K562 (cell line): ENCODE measurements around the gene RGS9BP. TPM values are rescaled to one million over a fixed set of nuclear protein-coding genes. Genes with fewer than 3 reads are reported as not detected.

ENCODE experiments used
- BRF2 ChIP-seq: IDR thresholded peaks from 3 replicates; pipeline ENCODE4 v1.6.1; 2011; ENCODE audit warnings: borderline replicate concordance, mild to moderate bottlenecking; ENCODE audit not compliant: insufficient read length, insufficient read depth
- DEAF1 ChIP-seq: fragments of 450-650 bp; formaldehyde crosslinking; IDR thresholded peaks from 2 replicates; pipeline ENCODE4 v1.4.0; 2020; ENCODE audit warnings: mild to moderate bottlenecking, moderate library complexity
- ERF ChIP-seq: fragments of 450-650 bp; formaldehyde crosslinking; IDR thresholded peaks from 2 replicates; pipeline ENCODE4 v1.4.0; 2020; ENCODE audit warnings: mild to moderate bottlenecking, mixed read lengths
- HIVEP1 ChIP-seq: fragments of 250-450 bp; sonication (Bioruptor Pico); IDR thresholded peaks from 2 replicates; pipeline ENCODE4 v1.4.0; 2020; ENCODE audit warnings: mild to moderate bottlenecking
- ILK ChIP-seq: fragments of 450-650 bp; IDR thresholded peaks from 2 replicates; pipeline ENCODE4 v1.6.1; 2016; ENCODE audit warnings: missing genetic modification characterization, low read depth, mild to moderate bottlenecking, missing compliant biosample characterization, moderate library complexity, borderline replicate concordance
- MAFF ChIP-seq: IDR thresholded peaks from 2 replicates; pipeline ENCODE4 v1.6.1; 2012; ENCODE audit warnings: low read length, improper control_type of control experiment
- MCM3 ChIP-seq: fragments of 450-650 bp; IDR thresholded peaks from 2 replicates; pipeline ENCODE4 v1.6.1; 2016
- MCM7 ChIP-seq, 2 experiments: fragments of 450-650 bp; IDR thresholded peaks; 2 replicates each; pipeline ENCODE4 v1.6.1; 2016 to 2018
- NFIC ChIP-seq: fragments of 450-650 bp; IDR thresholded peaks from 2 replicates; pipeline ENCODE4 v1.6.1; 2017; ENCODE audit warnings: mild to moderate bottlenecking, inconsistent platforms
- NFRKB ChIP-seq: fragments of 450-650 bp; IDR thresholded peaks from 2 replicates; pipeline ENCODE4 v1.6.1; 2016; ENCODE audit warnings: low read depth
- SMAD3 ChIP-seq: fragments of 450-650 bp; formaldehyde crosslinking; conservative IDR thresholded peaks from 2 replicates; pipeline ENCODE4 v1.4.0; 2020; ENCODE audit warnings: mild to moderate bottlenecking
- TEAD2 ChIP-seq: fragments of 450-650 bp; IDR thresholded peaks from 2 replicates; pipeline ENCODE4 v1.6.1; 2016; ENCODE audit warnings: missing genetic modification characterization, control low read depth, missing compliant biosample characterization
- XRCC5 ChIP-seq: fragments of 200-400 bp; formaldehyde crosslinking; IDR thresholded peaks from 2 replicates; pipeline ENCODE4 v1.6.1; 2017; ENCODE audit warnings: low read depth, mild to moderate bottlenecking, low read length
- ZBTB8A ChIP-seq: fragments of 450-650 bp; IDR thresholded peaks from 2 replicates; pipeline ENCODE4 v1.6.1; 2018; ENCODE audit warnings: mild to moderate bottlenecking, moderate library complexity; ENCODE audit not compliant: partially characterized antibody
- ZHX1 ChIP-seq: fragments of 150-350 bp; conservative IDR thresholded peaks from 2 replicates; pipeline ENCODE4 v1.6.1; 2014; ENCODE audit warnings: low read length
- ZNF23 ChIP-seq: fragments of 250-450 bp; sonication (Bioruptor Pico); IDR thresholded peaks from 2 replicates; pipeline ENCODE4 v1.4.0; 2020; ENCODE audit warnings: mild to moderate bottlenecking
- ZNF717 ChIP-seq: fragments of 250-450 bp; sonication (Bioruptor Pico); IDR thresholded peaks from 2 replicates; pipeline ENCODE4 v1.5.0; 2021
- polyA plus RNA-seq, 8 experiments: library from polyadenylated mRNA; depleted of rRNA in 4 of 8; stranded (reverse) in 5 of 8; unstranded in 3 of 8; fragments of >200 nt; fragmentation: Nextera tagmentation in 2 of 8; fragmentation: Illumina TruSeq in 1 of 8; extraction: Ambion mirVana in 2 of 8; extraction: Trizol in 1 of 8; gene quantifications; 2 replicates each; pipeline versions ENCODE4 v1.2.1 to v1.2.3, GENCODE V29; 2011 to 2014; ENCODE audit warnings: inconsistent platforms in 1 of 8, missing spikeins in 1 of 8
- total RNA-seq, 7 experiments: library from RNA; depleted of rRNA in 6 of 7; stranded (reverse); fragments of >200 nt in 6 of 7; fragmentation: Illumina TruSeq in 2 of 7; extraction: Trizol in 2 of 7; gene quantifications; 2 replicates each; pipeline versions ENCODE4 v1.2.1 to v1.2.3, GENCODE V29; 2011 to 2021; ENCODE audit warnings: low replicate concordance in 1 of 7
- TF ChIP-seq, protein P1 (sequence below), 2 experiments: fragments of 150-350 bp in 1 of 2; IDR thresholded peaks; 2 replicates each; pipeline ENCODE4 v1.6.1; 2012 to 2016; ENCODE audit warnings: low read depth in 2 of 2, low read length in 2 of 2, mild to moderate bottlenecking in 1 of 2, moderate library complexity in 1 of 2
- TF ChIP-seq, protein P2 (sequence below): IDR thresholded peaks from 2 replicates; pipeline ENCODE4 v1.6.1; 2014; ENCODE audit warnings: antibody characterized with exemption

Gene RGS9BP
- total and polyA plus RNA-seq, 9 of the 15 experiments (the other 6 are each of a cell fraction or from before 2014, with no cell fraction given): 0.03 to 1.3 (median 0.49) TPM

GRCh38 chr19:32671883-32672593, 3.6 kb upstream of the RGS9BP start (continued):
- TF ChIP-seq, protein P1, sequence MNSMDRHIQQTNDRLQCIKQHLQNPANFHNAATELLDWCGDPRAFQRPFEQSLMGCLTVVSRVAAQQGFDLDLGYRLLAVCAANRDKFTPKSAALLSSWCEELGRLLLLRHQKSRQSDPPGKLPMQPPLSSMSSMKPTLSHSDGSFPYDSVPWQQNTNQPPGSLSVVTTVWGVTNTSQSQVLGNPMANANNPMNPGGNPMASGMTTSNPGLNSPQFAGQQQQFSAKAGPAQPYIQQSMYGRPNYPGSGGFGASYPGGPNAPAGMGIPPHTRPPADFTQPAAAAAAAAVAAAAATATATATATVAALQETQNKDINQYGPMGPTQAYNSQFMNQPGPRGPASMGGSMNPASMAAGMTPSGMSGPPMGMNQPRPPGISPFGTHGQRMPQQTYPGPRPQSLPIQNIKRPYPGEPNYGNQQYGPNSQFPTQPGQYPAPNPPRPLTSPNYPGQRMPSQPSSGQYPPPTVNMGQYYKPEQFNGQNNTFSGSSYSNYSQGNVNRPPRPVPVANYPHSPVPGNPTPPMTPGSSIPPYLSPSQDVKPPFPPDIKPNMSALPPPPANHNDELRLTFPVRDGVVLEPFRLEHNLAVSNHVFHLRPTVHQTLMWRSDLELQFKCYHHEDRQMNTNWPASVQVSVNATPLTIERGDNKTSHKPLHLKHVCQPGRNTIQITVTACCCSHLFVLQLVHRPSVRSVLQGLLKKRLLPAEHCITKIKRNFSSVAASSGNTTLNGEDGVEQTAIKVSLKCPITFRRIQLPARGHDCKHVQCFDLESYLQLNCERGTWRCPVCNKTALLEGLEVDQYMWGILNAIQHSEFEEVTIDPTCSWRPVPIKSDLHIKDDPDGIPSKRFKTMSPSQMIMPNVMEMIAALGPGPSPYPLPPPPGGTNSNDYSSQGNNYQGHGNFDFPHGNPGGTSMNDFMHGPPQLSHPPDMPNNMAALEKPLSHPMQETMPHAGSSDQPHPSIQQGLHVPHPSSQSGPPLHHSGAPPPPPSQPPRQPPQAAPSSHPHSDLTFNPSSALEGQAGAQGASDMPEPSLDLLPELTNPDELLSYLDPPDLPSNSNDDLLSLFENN (IDR thresholded peaks at IDR 0.05; ENCODE audit: low read depth in 2 of 2, low read length in 2 of 2): peak in 1 of 2 experiments; percentile 68; a peak in 1 of 4 replicates
- TF ChIP-seq DEAF1 (CRISPR knock-in tag): no peak
- peak; percentile 81 for TF ChIP-seq MAFF
- TF ChIP-seq BRF2: no peak
- TF ChIP-seq HIVEP1: no peak
- TF ChIP-seq, protein P2, sequence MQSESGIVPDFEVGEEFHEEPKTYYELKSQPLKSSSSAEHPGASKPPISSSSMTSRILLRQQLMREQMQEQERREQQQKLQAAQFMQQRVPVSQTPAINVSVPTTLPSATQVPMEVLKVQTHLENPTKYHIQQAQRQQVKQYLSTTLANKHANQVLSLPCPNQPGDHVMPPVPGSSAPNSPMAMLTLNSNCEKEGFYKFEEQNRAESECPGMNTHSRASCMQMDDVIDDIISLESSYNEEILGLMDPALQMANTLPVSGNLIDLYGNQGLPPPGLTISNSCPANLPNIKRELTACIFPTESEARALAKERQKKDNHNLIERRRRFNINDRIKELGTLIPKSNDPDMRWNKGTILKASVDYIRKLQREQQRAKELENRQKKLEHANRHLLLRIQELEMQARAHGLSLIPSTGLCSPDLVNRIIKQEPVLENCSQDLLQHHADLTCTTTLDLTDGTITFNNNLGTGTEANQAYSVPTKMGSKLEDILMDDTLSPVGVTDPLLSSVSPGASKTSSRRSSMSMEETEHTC: peak; percentile 91
- no peak for TF ChIP-seq ZNF717
- no peak for TF ChIP-seq MCM7 (IDR thresholded peaks at IDR 0.05)
- no peak for TF ChIP-seq XRCC5
- TF ChIP-seq ZNF23 (CRISPR knock-in tag): no peak
- peak; percentile 67 for TF ChIP-seq NFIC
- no peak for TF ChIP-seq ILK (tag)
- TF ChIP-seq TEAD2: no peak
- TF ChIP-seq ZBTB8A: no peak
- TF ChIP-seq ZHX1: no peak
- TF ChIP-seq SMAD3 (CRISPR knock-in tag): no peak
- no peak for TF ChIP-seq NFRKB
- no peak for TF ChIP-seq MCM3
- no peak; the same call in 1 of the 2 replicates for TF ChIP-seq ERF
